HEK293T (cell line): ENCODE results near the gene RGSL1.

ENCODE experiments used
- ARNT ChIP-seq: fragments of 450-650 bp; IDR thresholded peaks from 2 replicates; pipeline ENCODE4 v1.6.1; 2017; ENCODE audit warnings: mild to moderate bottlenecking
- BHLHE40 ChIP-seq: fragments of 450-650 bp; IDR thresholded peaks from 2 replicates; pipeline ENCODE4 v1.6.1; 2016; ENCODE audit warnings: mild to moderate bottlenecking, moderate library complexity, borderline replicate concordance
- CTBP1 ChIP-seq: fragments of 450-650 bp; IDR thresholded peaks from 2 replicates; pipeline ENCODE4 v1.6.1; 2016; ENCODE audit warnings: borderline replicate concordance
- ELF4 ChIP-seq: fragments of 450-650 bp; IDR thresholded peaks from 2 replicates; pipeline ENCODE4 v1.6.1; 2017; ENCODE audit warnings: antibody characterized with exemption
- FOXA1 ChIP-seq: fragments of 450-650 bp; IDR thresholded peaks from 2 replicates; pipeline ENCODE4 v1.6.1; 2016; ENCODE audit warnings: mild to moderate bottlenecking
- FOXM1 ChIP-seq: fragments of 450-650 bp; IDR thresholded peaks from 2 replicates; pipeline ENCODE4 v1.6.1; 2017; ENCODE audit warnings: mild to moderate bottlenecking, borderline replicate concordance
- HDGF ChIP-seq: fragments of 450-650 bp; IDR thresholded peaks from 2 replicates; pipeline ENCODE4 v1.6.1; 2017; ENCODE audit warnings: antibody characterized with exemption, borderline replicate concordance
- L3MBTL2 ChIP-seq: fragments of 450-650 bp; conservative IDR thresholded peaks from 2 replicates; pipeline ENCODE4 v1.6.1; 2016; ENCODE audit warnings: mild to moderate bottlenecking
- NFRKB ChIP-seq: fragments of 450-650 bp; IDR thresholded peaks from 2 replicates; pipeline ENCODE4 v1.6.1; 2016; ENCODE audit warnings: mild to moderate bottlenecking, moderate library complexity
- SUZ12 ChIP-seq: fragments of 450-650 bp; IDR thresholded peaks from 2 replicates; pipeline ENCODE4 v1.6.1; 2016; ENCODE audit warnings: mild to moderate bottlenecking
- TARDBP ChIP-seq: fragments of 450-650 bp; IDR thresholded peaks from 2 replicates; pipeline ENCODE4 v1.6.1; 2016
- ZNF384 ChIP-seq: fragments of 450-650 bp; IDR thresholded peaks from 2 replicates; pipeline ENCODE4 v1.6.1; 2016

DNA sequence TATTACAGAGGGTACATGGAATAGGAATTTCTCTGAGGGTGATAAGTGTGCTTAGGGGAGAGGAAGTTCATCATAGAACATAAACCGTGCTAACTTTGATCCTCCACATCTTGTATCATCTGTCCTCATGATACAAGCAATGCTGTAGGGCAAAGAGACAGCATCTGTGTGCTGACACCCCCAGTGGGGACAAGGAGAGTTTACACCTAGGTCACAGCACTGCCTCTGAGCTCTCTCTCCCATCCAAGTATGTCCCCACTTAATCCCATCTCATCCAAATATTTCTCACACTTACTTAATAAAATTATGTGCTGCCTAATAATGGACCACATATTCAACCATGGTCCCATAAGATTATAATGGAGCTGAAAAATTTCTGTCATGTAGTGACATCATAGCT is 45.2 kb upstream of the RGSL1 start:
- no peak for TF ChIP-seq FOXA1
- no peak for TF ChIP-seq CTBP1
- TF ChIP-seq TARDBP: no peak
- no peak for TF ChIP-seq SUZ12
- TF ChIP-seq ELF4: no peak
- no peak for TF ChIP-seq FOXM1
- TF ChIP-seq ARNT: no peak
- TF ChIP-seq L3MBTL2: no peak
- TF ChIP-seq HDGF: no peak
- TF ChIP-seq ZNF384: no peak
- no peak for TF ChIP-seq NFRKB
- no peak for TF ChIP-seq BHLHE40
